HepG2 (cell line): ENCODE data around the gene LRRC40. TPM values are rescaled to one million over a fixed set of nuclear protein-coding genes. Genes with fewer than 3 reads are reported as not detected.

ENCODE experiments used
- ATF7 ChIP-seq, 2 experiments: fragments of 450-650 bp in 1 of 2; sonication (generic) in 1 of 2; formaldehyde crosslinking in 1 of 2; IDR thresholded peaks; 2 replicates each; pipeline versions ENCODE4 v1.4.0 to v1.6.1; 2016 to 2020; ENCODE audit warnings: antibody characterized with exemption in 1 of 2, mild to moderate bottlenecking in 1 of 2, missing genetic modification reagents in 1 of 2
- E2F2 ChIP-seq: sonication (generic); formaldehyde crosslinking; IDR thresholded peaks from 2 replicates; pipeline ENCODE4 v1.4.0; 2020; ENCODE audit warnings: missing genetic modification reagents, borderline replicate concordance
- ELF3 ChIP-seq: IDR thresholded peaks from 2 replicates; pipeline ENCODE4 v1.6.1; 2016; ENCODE audit warnings: missing genetic modification reagents, missing compliant biosample characterization
- HNRNPK ChIP-seq: fragments of 200-400 bp; formaldehyde crosslinking; IDR thresholded peaks from 2 replicates; pipeline ENCODE4 v1.6.1; 2018; ENCODE audit warnings: low read length, low read depth, moderate library complexity, mild to moderate bottlenecking; ENCODE audit not compliant: poor library complexity, severe bottlenecking
- KDM5A ChIP-seq: fragments of 200-600 bp; sonication (generic); IDR thresholded peaks from 2 replicates; pipeline ENCODE4 v1.7.0; 2018; ENCODE audit warnings: antibody characterized with exemption, mild to moderate bottlenecking, low read length, borderline replicate concordance
- MLX ChIP-seq: IDR thresholded peaks from 2 replicates; pipeline ENCODE4 v1.6.1; 2016
- NFRKB ChIP-seq: fragments of 450-650 bp; IDR thresholded peaks from 2 replicates; pipeline ENCODE4 v1.6.1; 2017
- PHF21A ChIP-seq: sonication (generic); formaldehyde crosslinking; IDR thresholded peaks from 2 replicates; pipeline ENCODE4 v1.5.0; 2020; ENCODE audit warnings: mild to moderate bottlenecking, missing genetic modification reagents
- POLR2A ChIP-seq, 2 experiments: IDR thresholded peaks; 2 replicates each; pipeline ENCODE4 v1.6.1; 2011; ENCODE audit warnings: low read depth in 2 of 2, low read length in 2 of 2, mild to moderate bottlenecking in 1 of 2, moderate library complexity in 1 of 2; ENCODE audit not compliant: insufficient read depth in 1 of 2
- SAFB2 ChIP-seq: sonication (generic); formaldehyde crosslinking; IDR thresholded peaks from 2 replicates; pipeline ENCODE4 v1.5.1; 2020; ENCODE audit warnings: missing genetic modification reagents, low read depth, mild to moderate bottlenecking, borderline replicate concordance
- SKIL ChIP-seq: sonication (generic); formaldehyde crosslinking; IDR thresholded peaks from 2 replicates; pipeline ENCODE4 v1.8.0; 2022; ENCODE audit warnings: missing genetic modification reagents, mild to moderate bottlenecking, moderate library complexity, borderline replicate concordance
- THAP8 ChIP-seq: sonication (generic); formaldehyde crosslinking; IDR thresholded peaks from 2 replicates; pipeline ENCODE4 v1.5.1; 2020; ENCODE audit warnings: missing genetic modification reagents, mild to moderate bottlenecking, borderline replicate concordance
- UBTF ChIP-seq: sonication (generic); formaldehyde crosslinking; IDR thresholded peaks from 2 replicates; pipeline ENCODE4 v1.4.0; 2020; ENCODE audit warnings: mild to moderate bottlenecking, missing genetic modification reagents
- ZHX1 ChIP-seq: sonication (generic); formaldehyde crosslinking; IDR thresholded peaks from 2 replicates; pipeline ENCODE4 v1.8.1; 2022; ENCODE audit warnings: low read depth, mild to moderate bottlenecking, missing genetic modification reagents
- ZNF563 ChIP-seq: sonication (generic); formaldehyde crosslinking; IDR thresholded peaks from 2 replicates; pipeline ENCODE4 v1.8.0; 2022; ENCODE audit warnings: mild to moderate bottlenecking, moderate library complexity, missing genetic modification reagents
- ZNF7 ChIP-seq: IDR thresholded peaks from 2 replicates; pipeline ENCODE4 v1.6.1; 2016; ENCODE audit warnings: missing biosample characterization, missing genetic modification reagents
- ZNF790 ChIP-seq: sonication (generic); formaldehyde crosslinking; IDR thresholded peaks from 2 replicates; pipeline ENCODE4 v1.8.0; 2022; ENCODE audit warnings: missing genetic modification reagents, mild to moderate bottlenecking, borderline replicate concordance
- polyA plus RNA-seq, 8 experiments: library from polyadenylated mRNA; depleted of rRNA in 3 of 8; stranded (reverse) in 7 of 8; unstranded in 1 of 8; fragments of >200 nt; fragmentation: Illumina TruSeq in 4 of 8; extraction: Trizol in 4 of 8; gene quantifications; 2 replicates each; pipeline versions ENCODE4 v1.2.1 to v1.2.3, GENCODE V29; 2011 to 2016; ENCODE audit warnings: low read depth in 4 of 8, missing spikeins in 1 of 8, mixed read lengths in 1 of 8; ENCODE audit not compliant: insufficient read depth in 1 of 8
- total RNA-seq, 5 experiments: library from RNA; depleted of rRNA; stranded (reverse); fragments of >200 nt; fragmentation: Illumina TruSeq; extraction: Trizol; gene quantifications; 2 replicates each; pipeline ENCODE4 v1.2.3, GENCODE V29; 2016; ENCODE audit warnings: low read depth in 1 of 5

Gene LRRC40
- total and polyA plus RNA-seq, 2 of the 13 experiments (the other 11 are each of a cell fraction or from before 2014, with no cell fraction given), result 10.3 to 32.7 TPM

- TF ChIP-seq KDM5A (peak; percentile 70; the same call in 1 of the 2 replicates), SKIL (0 out of 2 replicates have a peak, but pooled peaks have one; percentile 32), ZHX1 (CRISPR knock-in tag) (0 out of 2 replicates have a peak, but pooled peaks have one; percentile 23), PHF21A (CRISPR knock-in tag) (peak; percentile 50; the same call in 1 of the 2 replicates), MLX (CRISPR knock-in tag) (peak; percentile 14; the same call in 1 of the 2 replicates), ZNF7 (no peak), UBTF (CRISPR knock-in tag) (peak; percentile 93), HNRNPK (peak; percentile 79), E2F2 (CRISPR knock-in tag) (peak; percentile 41; the same call in 1 of the 2 replicates), POLR2A (IDR thresholded peaks at IDR 0.05; ENCODE audit: insufficient read depth in 1 of 2, low read depth in 2 of 2, low read length in 2 of 2) (peak; percentile 69 to 81), ZNF790 (peak; percentile 82; the same call in 1 of the 2 replicates), NFRKB (no peak), ZNF563 (CRISPR knock-in tag) (peak; percentile 90), SAFB2 (CRISPR knock-in tag) (peak; percentile 51; the same call in 1 of the 2 replicates), ATF7 (IDR thresholded peaks at IDR 0.05) (no peak), ATF7 (CRISPR knock-in tag; IDR thresholded peaks at IDR 0.05) (no peak), ELF3 (CRISPR knock-in tag) (no peak), THAP8 (CRISPR knock-in tag) (0 out of 2 replicates have a peak, but pooled peaks have one; percentile 73)
Observed at GRCh38 chr1:70221238-70222121, 16.1 kb upstream of the LRRC40 start, which contains the start of gene SRSF11 (continued).
